NT2/D1 (cell line): Measurements from ENCODE around the gene TEX28.
"Not testable (repeated sequence)": the region's sequence is repeated elsewhere in the genome, so short reads cannot be mapped to it uniquely, and the experiment has no call there.

Experiments used
- DNase-seq: peaks from one replicate; pipeline ENCODE4 v3.0.0-alpha.2; 2011; ENCODE audit warnings: low read depth, low spot score
- H3K27me3 ChIP-seq: 2 replicates; pipeline ENCODE4 v1.6.0; 2011; ENCODE audit warnings: mild to moderate bottlenecking; ENCODE audit not compliant: insufficient read length, insufficient read depth
- H3K36me3 ChIP-seq: 2 replicates; pipeline ENCODE4 v1.6.1; 2011; ENCODE audit warnings: mild to moderate bottlenecking, low read length, mixed read lengths; ENCODE audit not compliant: insufficient read depth, insufficient read length
- H3K4me1 ChIP-seq: 2 replicates; pipeline ENCODE4 v1.5.1; 2011; ENCODE audit not compliant: insufficient read depth, insufficient read length
- H3K4me3 ChIP-seq: 2 replicates; pipeline ENCODE4 v1.5.1; 2011; ENCODE audit warnings: low read depth; ENCODE audit not compliant: insufficient read length
- H3K9ac ChIP-seq: 2 replicates; pipeline ENCODE4 v1.6.0; 2011; ENCODE audit warnings: low read depth; ENCODE audit not compliant: insufficient read length
- H3K9me3 ChIP-seq: 2 replicates; pipeline ENCODE4 v1.5.1; 2011; ENCODE audit warnings: mild to moderate bottlenecking, low read length; ENCODE audit not compliant: insufficient read depth
- SUZ12 ChIP-seq: IDR thresholded peaks from 2 replicates; pipeline ENCODE4 v1.6.1; 2011; ENCODE audit not compliant: insufficient read length, insufficient read depth; ENCODE audit errors: extremely low read depth
- YY1 ChIP-seq: IDR thresholded peaks from 2 replicates; pipeline ENCODE4 v1.6.1; 2011; ENCODE audit not compliant: insufficient read length, insufficient read depth
- ZNF274 ChIP-seq: IDR thresholded peaks from 2 replicates; pipeline ENCODE4 v1.6.1; 2011; ENCODE audit warnings: mild to moderate bottlenecking, low read depth, low read length

TEX28 gene

GRCh38 chrX:154294791-154295574 is at the start of gene TEX28:
Gene TEX28, minus strand, starts transcription at chrX:154295124. Its CDS starts 3,007 bp downstream, at chrX:154292117.
- TF ChIP-seq ZNF274 (no peak), SUZ12 (no peak), YY1 (no peak)
- H3K27me3 ChIP-seq, result no peaks in the 10 kb centered on the region
- peaks cover 9% of the 10 kb centered on the region; the same call in 1 of the 2 replicates for H3K9me3 ChIP-seq
- no peaks in the 10 kb centered on the region for H3K4me1 ChIP-seq
- DNase-seq, result no peak
- no peak within 1 kb of the TSS for H3K9ac ChIP-seq
- H3K4me3 ChIP-seq, result no peak within 1 kb of the TSS
- H3K36me3 ChIP-seq, result no peaks in the 10 kb centered on the region

GRCh38 chrX:154343620-154344019 is 48.7 kb upstream of the TEX28 start:
- not testable (repeated sequence) for H3K27me3 ChIP-seq, H3K36me3 ChIP-seq, DNase-seq, H3K9ac ChIP-seq, H3K9me3 ChIP-seq, H3K4me3 ChIP-seq, H3K4me1 ChIP-seq

GRCh38 chrX:154343063-154343462 is 48.1 kb upstream of the TEX28 start:
- DNase-seq, H3K36me3 ChIP-seq, H3K9ac ChIP-seq, H3K4me1 ChIP-seq, H3K27me3 ChIP-seq, H3K9me3 ChIP-seq, H3K4me3 ChIP-seq: not testable (repeated sequence)

DNA sequence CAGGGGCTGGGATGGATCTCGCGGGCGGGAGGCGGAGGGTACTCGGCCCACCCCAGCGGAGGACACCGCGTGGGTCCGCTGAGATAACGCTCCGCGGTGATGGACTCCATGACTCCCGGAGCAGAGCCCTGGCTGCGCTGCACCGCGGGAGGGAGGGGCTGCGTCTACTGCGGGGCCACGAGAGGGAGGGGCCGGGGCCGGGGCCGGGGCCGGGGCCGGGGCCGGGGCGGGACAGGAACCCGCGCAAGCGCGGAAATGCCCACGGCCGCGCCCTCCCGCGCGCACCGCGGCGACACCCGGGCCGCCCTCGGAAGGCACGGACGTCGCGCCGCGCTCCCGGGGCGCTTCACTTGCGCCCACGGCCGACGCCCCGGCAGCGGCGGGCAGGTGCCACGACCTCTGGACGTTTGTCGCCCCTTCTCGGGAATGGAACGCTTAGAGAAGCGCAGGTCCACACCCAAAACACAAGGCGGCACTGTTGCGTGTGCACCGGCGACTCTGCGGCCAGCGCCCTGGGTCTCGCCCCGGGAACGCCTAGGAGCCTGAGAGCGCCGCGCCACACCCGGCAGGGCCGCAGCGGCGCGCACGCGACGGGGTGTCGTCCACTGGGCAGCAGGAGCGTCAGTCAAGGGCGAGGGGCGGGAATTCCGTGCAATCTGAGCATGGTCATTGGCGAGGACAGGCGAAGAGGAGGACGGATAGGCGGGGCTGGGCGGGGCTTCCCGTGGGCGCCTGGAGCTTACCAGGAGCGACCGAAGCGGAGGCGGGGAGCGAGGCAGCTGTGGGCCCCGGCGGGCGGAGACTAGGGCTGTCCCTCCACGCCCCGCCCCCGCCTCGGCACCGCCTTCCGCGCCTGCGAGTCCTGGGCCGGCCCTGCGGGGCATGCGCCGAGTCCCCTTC is 46.7 kb upstream of the TEX28 start:
- H3K9ac ChIP-seq, H3K36me3 ChIP-seq, H3K4me1 ChIP-seq, H3K4me3 ChIP-seq, H3K27me3 ChIP-seq, DNase-seq, H3K9me3 ChIP-seq: not testable (repeated sequence)

GRCh38 chrX:154334496-154334895 is 39.6 kb upstream of the TEX28 start:
- no peak overlapping the region for H3K9ac ChIP-seq
- H3K4me3 ChIP-seq, result no peak overlapping the region
- no peaks in the 10 kb centered on the region for H3K36me3 ChIP-seq
- H3K27me3 ChIP-seq, result no peaks in the 10 kb centered on the region
- H3K4me1 ChIP-seq, result no peaks in the 10 kb centered on the region
- no peak for TF ChIP-seq SUZ12
- TF ChIP-seq YY1, result no peak
- TF ChIP-seq ZNF274, result no peak
- no peak for DNase-seq
- no peaks in the 10 kb centered on the region for H3K9me3 ChIP-seq

DNA sequence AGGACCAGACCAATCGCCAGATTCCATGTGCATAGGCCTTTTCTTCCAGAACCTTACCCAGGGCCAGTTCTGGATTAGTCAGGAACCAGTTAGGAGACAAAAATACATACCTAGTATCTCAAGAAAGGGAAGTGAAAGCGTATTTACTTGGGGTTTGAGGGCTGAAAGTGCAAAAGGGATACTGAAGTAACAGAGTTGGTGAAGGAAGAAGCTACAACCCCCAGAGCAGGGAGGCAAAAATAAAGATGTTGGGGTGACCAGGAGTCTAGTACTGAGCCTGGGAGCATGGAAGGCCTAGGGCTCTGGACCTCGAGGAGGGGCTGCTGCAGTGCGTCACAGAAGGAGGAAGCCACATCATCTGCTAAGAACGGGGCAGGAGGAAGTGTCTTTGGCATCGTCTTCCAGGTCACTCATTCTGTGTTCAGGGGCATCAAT is 38.9 kb upstream of the TEX28 start:
- no peak for TF ChIP-seq ZNF274
- TF ChIP-seq YY1, result no peak
- no peak for TF ChIP-seq SUZ12
- no peak for DNase-seq
- Histone ChIP-seq H3K27me3 (no peaks in the 10 kb centered on the region), H3K9ac (no peak overlapping the region), H3K36me3 (no peaks in the 10 kb centered on the region), H3K9me3 (no peaks in the 10 kb centered on the region), H3K4me1 (no peaks in the 10 kb centered on the region), H3K4me3 (no peak overlapping the region)

GRCh38 chrX:154333116-154333515 is 38.2 kb upstream of the TEX28 start:
- Histone ChIP-seq H3K4me3 (no peak overlapping the region), H3K9ac (no peak overlapping the region), H3K27me3 (no peaks in the 10 kb centered on the region), H3K36me3 (no peaks in the 10 kb centered on the region), H3K9me3 (no peaks in the 10 kb centered on the region), H3K4me1 (no peaks in the 10 kb centered on the region)
- no peak for DNase-seq
- TF ChIP-seq SUZ12 (no peak), YY1 (no peak)
